Astrocyte (in vitro differentiated cells and primary cell): Measurements from ENCODE around the gene PTPN1. TPM values are rescaled to one million over a fixed set of nuclear protein-coding genes. Genes with fewer than 3 reads are reported as not detected.

Experiments used
- DNase-seq: peaks from one replicate; pipeline ENCODE4 v3.0.0-alpha.2; 2010; ENCODE audit warnings: low read depth
- FAIRE-seq: peaks from 2 replicates; lab custom pipeline; 2011; peaks lifted over from hg19 to GRCh38; lab: Jason Lieb, UNC
- H2AFZ ChIP-seq: 2 replicates; pipeline ENCODE4 v1.6.0; 2012; ENCODE audit warnings: low read depth, low read length, inconsistent platforms
- H3K27ac ChIP-seq: 2 replicates; pipeline ENCODE4 v1.5.1; 2011; ENCODE audit warnings: low read depth, low read length, inconsistent platforms
- H3K27me3 ChIP-seq: 2 replicates; pipeline ENCODE4 v1.6.0; 2011; ENCODE audit warnings: low read length, inconsistent platforms; ENCODE audit not compliant: insufficient read depth
- H3K36me3 ChIP-seq: 2 replicates; pipeline ENCODE4 v1.5.1; 2011; ENCODE audit warnings: low read length, inconsistent platforms; ENCODE audit not compliant: insufficient read depth
- H3K4me1 ChIP-seq: 2 replicates; pipeline ENCODE4 v1.5.1; 2011; ENCODE audit warnings: low read length, inconsistent platforms; ENCODE audit not compliant: insufficient read depth
- H3K4me2 ChIP-seq: 2 replicates; pipeline ENCODE4 v1.6.0; 2012; ENCODE audit warnings: low read length, inconsistent platforms
- H3K4me3 ChIP-seq: 2 replicates; pipeline ENCODE4 v1.5.1; 2011; ENCODE audit warnings: low read depth, mild to moderate bottlenecking, low read length, inconsistent platforms; ENCODE audit not compliant: insufficient read depth
- H3K79me2 ChIP-seq: 2 replicates; pipeline ENCODE4 v1.6.0; 2012; ENCODE audit warnings: mild to moderate bottlenecking, low read length, inconsistent platforms; ENCODE audit not compliant: insufficient read depth
- H3K9ac ChIP-seq: 2 replicates; pipeline ENCODE4 v1.6.0; 2012; ENCODE audit warnings: mild to moderate bottlenecking, low read length, inconsistent platforms
- H3K9me3 ChIP-seq: 2 replicates; pipeline ENCODE4 v1.5.1; 2012; ENCODE audit warnings: low read depth, mild to moderate bottlenecking, low read length, inconsistent platforms; ENCODE audit not compliant: insufficient read depth
- H4K20me1 ChIP-seq: 2 replicates; pipeline ENCODE4 v1.6.0; 2012; ENCODE audit warnings: low read length, inconsistent platforms; ENCODE audit not compliant: insufficient read depth
- H3K27ac Mint-ChIP-seq: one replicate; pipeline ENCODE4 v1.8.0; 2021; ENCODE audit warnings: mild to moderate bottlenecking, mixed read lengths; ENCODE audit not compliant: unreplicated experiment
- H3K27me3 Mint-ChIP-seq: one replicate; pipeline ENCODE4 v1.8.0; 2021; ENCODE audit warnings: low read depth, mixed read lengths; ENCODE audit not compliant: unreplicated experiment
- H3K36me3 Mint-ChIP-seq: one replicate; pipeline ENCODE4 v1.8.0; 2021; ENCODE audit warnings: low read depth, mixed read lengths; ENCODE audit not compliant: unreplicated experiment
- H3K4me1 Mint-ChIP-seq: one replicate; pipeline ENCODE4 v1.8.0; 2021; ENCODE audit warnings: low read depth, mixed read lengths; ENCODE audit not compliant: unreplicated experiment
- H3K4me3 Mint-ChIP-seq: one replicate; pipeline ENCODE4 v1.8.0; 2021; ENCODE audit warnings: mild to moderate bottlenecking, moderate library complexity, mixed read lengths; ENCODE audit not compliant: unreplicated experiment
- H3K9me3 Mint-ChIP-seq: one replicate; pipeline ENCODE4 v1.8.0; 2021; ENCODE audit warnings: mild to moderate bottlenecking, mixed read lengths; ENCODE audit not compliant: unreplicated experiment
- CTCF ChIP-seq: IDR thresholded peaks from 2 replicates; pipeline ENCODE4 v1.5.1; 2011; ENCODE audit warnings: low read depth, mild to moderate bottlenecking, inconsistent platforms, low read length, moderate library complexity; ENCODE audit not compliant: insufficient read depth
- EZH2 ChIP-seq: IDR thresholded peaks from 2 replicates; pipeline ENCODE4 v1.6.1; 2012; ENCODE audit warnings: mild to moderate bottlenecking, low read length, inconsistent platforms; ENCODE audit not compliant: insufficient read depth
- total RNA-seq: library from RNA; stranded (reverse); gene quantifications from 2 replicates; pipeline ENCODE4 v1.2.1, GENCODE V29; 2021

The PTPN1 gene
- total RNA-seq, 1 donor from 2014 or later = 64.9 TPM

GRCh38 chr20:50516935-50517816, 7.0 kb downstream of the PTPN1 start:
- H3K79me2 ChIP-seq = peaks cover 100% of the 10 kb centered on the region
- Mint-ChIP-seq H3K36me3 (peaks cover 1% of the 10 kb centered on the region), H3K4me3 (no peak overlapping the region), H3K9me3 (no peaks in the 10 kb centered on the region), H3K4me1 (peaks cover 76% of the 10 kb centered on the region), H3K27ac (peak overlapping the region; percentile 41), H3K27me3 (no peaks in the 10 kb centered on the region)
- H3K4me2 ChIP-seq = peak overlapping the region; percentile 82
- peak overlapping the region; percentile 72 for H3K27ac ChIP-seq
- H4K20me1 ChIP-seq = peaks cover 78% of the 10 kb centered on the region
- H3K4me1 ChIP-seq = peaks cover 74% of the 10 kb centered on the region
- DNase-seq = no peak
- H3K9ac ChIP-seq = peak overlapping the region; percentile 70
- no peak overlapping the region for H2AFZ ChIP-seq
- no peaks in the 10 kb centered on the region for H3K9me3 ChIP-seq
- H3K27me3 ChIP-seq = no peaks in the 10 kb centered on the region
- peak overlapping the region; percentile 37 for H3K4me3 ChIP-seq
- TF ChIP-seq EZH2 (no peak), CTCF (no peak)
- H3K36me3 ChIP-seq = no peaks in the 10 kb centered on the region
- no peak for FAIRE-seq

GRCh38 chr20:50517817-50518154, 7.6 kb downstream of the PTPN1 start:
- Histone ChIP-seq H4K20me1 (peaks cover 78% of the 10 kb centered on the region), H3K36me3 (no peaks in the 10 kb centered on the region), H2AFZ (no peak overlapping the region), H3K9me3 (no peaks in the 10 kb centered on the region), H3K4me2 (peak overlapping the region; percentile 82), H3K4me3 (peak overlapping the region; percentile 37), H3K9ac (peak overlapping the region; percentile 70), H3K79me2 (peaks cover 100% of the 10 kb centered on the region), H3K27me3 (no peaks in the 10 kb centered on the region), H3K27ac (peak overlapping the region; percentile 72), H3K4me1 (peaks cover 69% of the 10 kb centered on the region)
- H3K4me1 Mint-ChIP-seq = peaks cover 76% of the 10 kb centered on the region
- no peaks in the 10 kb centered on the region for H3K27me3 Mint-ChIP-seq
- peak overlapping the region; percentile 66 for H3K27ac Mint-ChIP-seq
- H3K36me3 Mint-ChIP-seq = peaks cover 1% of the 10 kb centered on the region
- FAIRE-seq (no peak), DNase-seq (no peak)
- H3K4me3 Mint-ChIP-seq = peak overlapping the region; percentile 47
- TF ChIP-seq EZH2 = no peak
- TF ChIP-seq CTCF = no peak
- no peaks in the 10 kb centered on the region for H3K9me3 Mint-ChIP-seq

- Histone ChIP-seq H3K27ac (peak overlapping the region; percentile 72), H3K36me3 (no peaks in the 10 kb centered on the region), H3K27me3 (no peaks in the 10 kb centered on the region), H3K4me3 (peak overlapping the region; percentile 37), H3K9ac (peak overlapping the region; percentile 70), H3K4me2 (peak overlapping the region; percentile 82), H2AFZ (no peak overlapping the region), H3K4me1 (peaks cover 64% of the 10 kb centered on the region), H4K20me1 (peaks cover 79% of the 10 kb centered on the region), H3K9me3 (no peaks in the 10 kb centered on the region), H3K79me2 (peaks cover 100% of the 10 kb centered on the region)
- H3K9me3 Mint-ChIP-seq = no peaks in the 10 kb centered on the region
- H3K4me1 Mint-ChIP-seq = peaks cover 77% of the 10 kb centered on the region
- H3K27me3 Mint-ChIP-seq = no peaks in the 10 kb centered on the region
- no peak overlapping the region for H3K4me3 Mint-ChIP-seq
- peaks cover 5% of the 10 kb centered on the region for H3K36me3 Mint-ChIP-seq
- TF ChIP-seq CTCF = no peak
- TF ChIP-seq EZH2 = no peak
- peak overlapping the region; percentile 66 for H3K27ac Mint-ChIP-seq
- FAIRE-seq (no peak), DNase-seq (peak; percentile 70)
Observed at GRCh38 chr20:50518270-50518721, 8.1 kb downstream of the PTPN1 start.
